K562 (cell line): ENCODE measurements around the gene SERPINB11. TPM values are rescaled to one million over a fixed set of nuclear protein-coding genes. Genes with fewer than 3 reads are reported as not detected.

Source experiments
- ATAC-seq: fragments of 200-7000 bp; cut with Tn5 transposase; 3 replicates; pipeline ENCODE4 v1.9.1; 2020; ENCODE audit warnings: moderate library complexity
- BruUV-seq: library from RNA; stranded (reverse); fragments of 400-500 nt; replicated peaks from 2 replicates; lab custom pipeline; 2021; lab: Mats Ljungman, UMichigan
- CTCF ChIA-PET: fragments of 300-600 bp; formaldehyde crosslinking; extraction: SDS; loops from one replicate; lab custom pipeline; 2021; ENCODE audit warnings: low intra/inter-chr PET ratio; lab: Yijun Ruan, JAX
- POLR2A ChIA-PET: fragments of 300-600, 350-650 bp; sonication (Branson Sonifier 250); formaldehyde crosslinking; extraction: SDS; loops from one replicate; lab custom pipeline; 2021; ENCODE audit warnings: antibody characterized with exemption, inconsistent platforms; lab: Yijun Ruan, JAX
- DNase-seq, 4 experiments: peaks; one replicate each; pipeline versions ENCODE4 v3.0.0 to v3.0.0-alpha.2; 2011 to 2018; ENCODE audit warnings: low spot score in 3 of 4, mixed read lengths in 3 of 4; ENCODE audit errors: extremely low read depth in 1 of 4
- FAIRE-seq: peaks from 2 replicates; lab custom pipeline; 2011; peaks lifted over from hg19 to GRCh38; lab: Jason Lieb, UNC
- H2AFZ ChIP-seq: 2 replicates; pipeline ENCODE4 v1.6.0; 2011; ENCODE audit warnings: low read depth, low read length, control low read depth, inconsistent platforms
- H3K27ac ChIP-seq: fragments of 200-600 bp; 3 replicates; pipeline ENCODE4 v1.8.0; 2011; ENCODE audit warnings: low read depth, mild to moderate bottlenecking, control low read depth, inconsistent platforms, low read length, moderate library complexity, mixed read lengths; ENCODE audit errors: extremely low read depth
- H3K27me3 ChIP-seq, 2 experiments: fragments of 300-600 bp in 1 of 2; 2 replicates in 1 of 2; 3 replicates in 1 of 2; pipeline versions ENCODE4 v1.6.0 to v1.8.0; 2011; ENCODE audit warnings: inconsistent platforms in 2 of 2, low read length in 2 of 2, mild to moderate bottlenecking in 1 of 2, mixed read lengths in 1 of 2, moderate library complexity in 1 of 2; ENCODE audit not compliant: control insufficient read depth in 2 of 2, insufficient read depth in 2 of 2
- H3K36me3 ChIP-seq: fragments of 300-600 bp; 3 replicates; pipeline ENCODE4 v1.8.0; 2011; ENCODE audit warnings: mild to moderate bottlenecking, low read length, inconsistent platforms; ENCODE audit not compliant: control insufficient read depth, insufficient read depth
- H3K4me1 ChIP-seq, 2 experiments: fragments of 200-600 bp in 1 of 2; replicated peaks in 1 of 2; 2 replicates in 1 of 2; 3 replicates in 1 of 2; pipeline versions ENCODE4 v1.5.1 to v1.8.0; 2011; ENCODE audit warnings: inconsistent platforms in 2 of 2, low read length in 2 of 2, mild to moderate bottlenecking in 1 of 2, mixed read lengths in 1 of 2, moderate library complexity in 1 of 2; ENCODE audit not compliant: control insufficient read depth in 2 of 2, insufficient read depth in 2 of 2
- H3K4me2 ChIP-seq: 2 replicates; pipeline ENCODE4 v1.6.1; 2011; ENCODE audit warnings: low read length, control low read depth, inconsistent platforms, mixed read lengths; ENCODE audit not compliant: insufficient read depth
- H3K4me3 ChIP-seq: fragments of 200-600 bp; sonication (generic), shearing (Covaris generic); 2 replicates; pipeline ENCODE4 v1.5.1; 2016; ENCODE audit warnings: control low read depth, inconsistent platforms
- H3K79me2 ChIP-seq: fragments of 200-600 bp; 3 replicates; pipeline ENCODE4 v1.8.0; 2011; ENCODE audit warnings: low read length, inconsistent platforms; ENCODE audit not compliant: control insufficient read depth, insufficient read depth
- H3K9ac ChIP-seq, 2 experiments: 2 replicates each; pipeline versions ENCODE4 v1.6.0 to v1.6.1; 2011; ENCODE audit warnings: low read depth in 2 of 2, low read length in 2 of 2, control low read depth in 1 of 2, inconsistent platforms in 1 of 2, mild to moderate bottlenecking in 1 of 2, mixed read lengths in 1 of 2; ENCODE audit not compliant: insufficient read depth in 1 of 2
- H3K9me1 ChIP-seq: one replicate; pipeline ENCODE4 v1.6.0; 2011; ENCODE audit warnings: inconsistent platforms, mild to moderate bottlenecking, low read length, moderate library complexity; ENCODE audit not compliant: control insufficient read depth, insufficient read depth
- H3K9me3 ChIP-seq: replicated peaks from 2 replicates; pipeline ENCODE4 v1.5.1; 2011; ENCODE audit warnings: low read depth, low read length, inconsistent platforms; ENCODE audit not compliant: control insufficient read depth, insufficient read depth
- H4K20me1 ChIP-seq: replicated peaks from 2 replicates; pipeline ENCODE4 v1.6.1; 2011; ENCODE audit warnings: low read length, inconsistent platforms, mixed read lengths; ENCODE audit not compliant: control insufficient read depth, insufficient read depth
- HNRNPLL ChIP-seq: fragments of 200-400 bp; formaldehyde crosslinking; IDR thresholded peaks from 2 replicates; pipeline ENCODE4 v1.6.1; 2017; ENCODE audit warnings: low read length, low read depth, mild to moderate bottlenecking; ENCODE audit not compliant: poor library complexity, severe bottlenecking
- PPARD ChIP-seq: fragments of 250-450 bp; sonication (Bioruptor Pico); IDR thresholded peaks from 2 replicates; pipeline ENCODE4 v1.8.0; 2022; ENCODE audit warnings: inconsistent platforms, mild to moderate bottlenecking, moderate library complexity
- TCF15 ChIP-seq: fragments of 250-450 bp; sonication (Bioruptor Pico); IDR thresholded peaks from 2 replicates; pipeline ENCODE4 v1.8.0; 2022; ENCODE audit warnings: moderate library complexity, mild to moderate bottlenecking, inconsistent platforms
- USF1 ChIP-seq: sonication (generic); formaldehyde crosslinking; IDR thresholded peaks from 2 replicates; pipeline ENCODE4 v1.9.0; 2022; ENCODE audit warnings: mild to moderate bottlenecking, missing genetic modification reagents
- ZNF232 ChIP-seq: sonication (generic); formaldehyde crosslinking; IDR thresholded peaks from 2 replicates; pipeline ENCODE4 v1.8.0; 2022; ENCODE audit warnings: mild to moderate bottlenecking, missing genetic modification reagents
- WGBS: fragments of 100-300 bp; shearing (Covaris generic); methylation state at CpG from one replicate; pipeline ENCODE4 v1.1.6; 2016; ENCODE audit warnings: low coverage, mixed read lengths; ENCODE audit not compliant: insufficient coverage; ENCODE audit errors: missing lambda C conversion rate; 5-methylcytosine and 5-hydroxymethylcytosine counted together
- in situ Hi-C: fragments of 300-500 bp; cut with MboI; formaldehyde crosslinking; loops from 4 replicates; pipeline ENCODE4 v1.15.0; 2018; ENCODE audit warnings: inconsistent platforms, mixed read lengths
- intact Hi-C: fragments of 100-400 bp; cut with micrococcal nuclease; formaldehyde crosslinking; loops from 2 replicates; pipeline ENCODE4 v1.14.2; 2022
- polyA plus RNA-seq, 8 experiments: library from polyadenylated mRNA; depleted of rRNA in 4 of 8; stranded (reverse) in 5 of 8; unstranded in 3 of 8; fragments of >200 nt; fragmentation: Nextera tagmentation in 2 of 8; fragmentation: Illumina TruSeq in 1 of 8; extraction: Ambion mirVana in 2 of 8; extraction: Trizol in 1 of 8; gene quantifications; 2 replicates each; pipeline versions ENCODE4 v1.2.1 to v1.2.3, GENCODE V29; 2011 to 2014; ENCODE audit warnings: inconsistent platforms in 1 of 8, missing spikeins in 1 of 8
- total RNA-seq, 7 experiments: library from RNA; depleted of rRNA in 6 of 7; stranded (reverse); fragments of >200 nt in 6 of 7; fragmentation: Illumina TruSeq in 2 of 7; extraction: Trizol in 2 of 7; gene quantifications; 2 replicates each; pipeline versions ENCODE4 v1.2.1 to v1.2.3, GENCODE V29; 2011 to 2021; ENCODE audit warnings: low replicate concordance in 1 of 7
- TF ChIP-seq, protein P1 (sequence below): fragments of 450-650 bp; IDR thresholded peaks from one replicate; pipeline ENCODE4 v1.6.1; 2018; ENCODE audit warnings: mild to moderate bottlenecking, moderate library complexity; ENCODE audit not compliant: partially characterized antibody

The SERPINB11 gene
- total and polyA plus RNA-seq, 9 of the 15 experiments (the other 6 are each of a cell fraction or from before 2014, with no cell fraction given): not detected

- TF ChIP-seq, protein P1, sequence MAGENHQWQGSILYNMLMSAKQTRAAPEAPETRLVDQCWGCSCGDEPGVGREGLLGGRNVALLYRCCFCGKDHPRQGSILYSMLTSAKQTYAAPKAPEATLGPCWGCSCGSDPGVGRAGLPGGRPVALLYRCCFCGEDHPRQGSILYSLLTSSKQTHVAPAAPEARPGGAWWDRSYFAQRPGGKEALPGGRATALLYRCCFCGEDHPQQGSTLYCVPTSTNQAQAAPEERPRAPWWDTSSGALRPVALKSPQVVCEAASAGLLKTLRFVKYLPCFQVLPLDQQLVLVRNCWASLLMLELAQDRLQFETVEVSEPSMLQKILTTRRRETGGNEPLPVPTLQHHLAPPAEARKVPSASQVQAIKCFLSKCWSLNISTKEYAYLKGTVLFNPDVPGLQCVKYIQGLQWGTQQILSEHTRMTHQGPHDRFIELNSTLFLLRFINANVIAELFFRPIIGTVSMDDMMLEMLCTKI: no peak
- TF ChIP-seq ZNF232: no peak
- in situ Hi-C loops: no loop called here
- Histone ChIP-seq H2AFZ (no peak overlapping the region), H3K36me3 (no peaks in the 10 kb centered on the region), H3K4me2 (no peak overlapping the region), H3K27me3 (no peaks in the 10 kb centered on the region), H3K9ac (no peak overlapping the region), H3K9me1 (no peaks in the 10 kb centered on the region), H3K79me2 (no peaks in the 10 kb centered on the region), H3K27ac (no peak overlapping the region), H3K4me1 (no peaks in the 10 kb centered on the region), H3K9me3 (no peaks in the 10 kb centered on the region), H4K20me1 (no peaks in the 10 kb centered on the region), H3K4me3 (no peak overlapping the region)
- ATAC-seq: no peak
- intact Hi-C loops: no loop called here
- POLR2A ChIA-PET: no interaction called here
- no TSS peak for BruUV-seq
- no peak for FAIRE-seq
- DNase-seq: no peak
- CTCF ChIA-PET: no interaction called here
- WGBS: 8% methylated on average over 2 of the region's 2 CpGs
Measured at GRCh38 chr18:63752636-63753035, 49.9 kb downstream of the SERPINB11 start.

GRCh38 chr18:63753676-63754075, 50.9 kb downstream of the SERPINB11 start:
- H2AFZ ChIP-seq: no peak overlapping the region
- H3K4me2 ChIP-seq: no peak overlapping the region
- no peaks in the 10 kb centered on the region for H3K79me2 ChIP-seq
- H3K9me1 ChIP-seq: no peaks in the 10 kb centered on the region
- ChIA-PET CTCF (no interaction called here), POLR2A (no interaction called here)
- no peak for DNase-seq
- BruUV-seq: no TSS peak
- no peaks in the 10 kb centered on the region for H3K27me3 ChIP-seq
- H3K36me3 ChIP-seq: no peaks in the 10 kb centered on the region
- no peak overlapping the region for H3K4me3 ChIP-seq
- ATAC-seq: no peak
- H3K4me1 ChIP-seq: no peaks in the 10 kb centered on the region
- H4K20me1 ChIP-seq: no peaks in the 10 kb centered on the region
- intact Hi-C loops (no loop called here), in situ Hi-C loops (no loop called here)
- H3K9ac ChIP-seq: no peak overlapping the region
- H3K9me3 ChIP-seq: no peaks in the 10 kb centered on the region
- no peak for FAIRE-seq
- no peak overlapping the region for H3K27ac ChIP-seq
- TF ChIP-seq USF1 (no peak), HNRNPLL (no peak), TCF15 (CRISPR knock-in tag) (no peak), PPARD (no peak)
